ENCODE measurements around the gene LINGO1.

The LINGO1 gene

GRCh38 chr15:77597804-77598453 lies 34.8 kb downstream of the LINGO1 start:
- no peak for DNase-seq (ENCODE audit: low read depth in 2 of 3, low spot score in 2 of 3)

GRCh38 chr15:77596821-77597803 lies 35.6 kb downstream of the LINGO1 start:
- no peak for DNase-seq (ENCODE audit: low read depth in 2 of 3, low spot score in 2 of 3)

GRCh38 chr15:77595231-77595630 lies 37.5 kb downstream of the LINGO1 start:
- no peak for DNase-seq (ENCODE audit: low read depth in 2 of 3, low spot score in 2 of 3)

GRCh38 chr15:77592758-77593157 lies 40.0 kb downstream of the LINGO1 start:
- no peak for DNase-seq (ENCODE audit: low read depth in 2 of 3, low spot score in 2 of 3)

GRCh38 chr15:77591968-77592613 lies 40.6 kb downstream of the LINGO1 start:
- DNase-seq (ENCODE audit: low read depth in 2 of 3, low spot score in 2 of 3) = no peak

GRCh38 chr15:77589839-77590238 lies 42.9 kb downstream of the LINGO1 start:
- DNase-seq (ENCODE audit: low read depth in 2 of 3, low spot score in 2 of 3) = no peak

- no peak for DNase-seq (ENCODE audit: low read depth in 2 of 3, low spot score in 2 of 3)
These were observed 44.6 kb downstream of the LINGO1 start for GRCh38 chr15:77588126-77588525.

- DNase-seq (ENCODE audit: low read depth in 2 of 3, low spot score in 2 of 3) = no peak
These were observed 48.0 kb downstream of the LINGO1 start for GRCh38 chr15:77584691-77585090.

- DNase-seq (ENCODE audit: low read depth in 2 of 3, low spot score in 2 of 3) = no peak
These were observed 48.5 kb downstream of the LINGO1 start for GRCh38 chr15:77584201-77584600.

GRCh38 chr15:77582763-77583162 lies 49.9 kb downstream of the LINGO1 start:
- DNase-seq (ENCODE audit: low read depth in 2 of 3, low spot score in 2 of 3) = no peak

GRCh38 chr15:77581896-77582569 lies 50.7 kb downstream of the LINGO1 start:
- DNase-seq (ENCODE audit: low read depth in 2 of 3, low spot score in 2 of 3) = no peak

- DNase-seq (ENCODE audit: low read depth in 2 of 3, low spot score in 2 of 3) = no peak
These were observed 51.6 kb downstream of the LINGO1 start for GRCh38 chr15:77580996-77581682.

GRCh38 chr15:77579498-77580188 lies 53.1 kb downstream of the LINGO1 start:
- no peak for DNase-seq (ENCODE audit: low read depth in 2 of 3, low spot score in 2 of 3)

GRCh38 chr15:77578641-77579372 lies 53.9 kb downstream of the LINGO1 start:
- DNase-seq (ENCODE audit: low read depth in 2 of 3, low spot score in 2 of 3) = no peak

- DNase-seq (ENCODE audit: low read depth in 2 of 3, low spot score in 2 of 3) = no peak
These were observed 55.3 kb downstream of the LINGO1 start for GRCh38 chr15:77577366-77577950.

- no peak for DNase-seq (ENCODE audit: low read depth in 2 of 3, low spot score in 2 of 3)
These were observed 56.2 kb downstream of the LINGO1 start for GRCh38 chr15:77576538-77576937.

- DNase-seq (ENCODE audit: low read depth in 2 of 3, low spot score in 2 of 3) = no peak
These were observed 57.3 kb downstream of the LINGO1 start for GRCh38 chr15:77575203-77575934.

- no peak for DNase-seq (ENCODE audit: low read depth in 2 of 3, low spot score in 2 of 3)
These were observed 58.0 kb downstream of the LINGO1 start for GRCh38 chr15:77574521-77575202.

Data from activated CD8-positive, alpha-beta memory T cell treated with anti-CD3 and anti-CD28 coated beads for 48 hours (primary cell).